ENCODE data around the gene PREX1. TPM values are rescaled to one million over a fixed set of nuclear protein-coding genes. Genes with fewer than 3 reads are reported as not detected.

The PREX1 gene
- total and polyA plus RNA-seq, 2 donors (not counting 3 experiments of a cell fraction or from before 2014, with no cell fraction given): 51.3 to 72.9 TPM

- H3K79me2 ChIP-seq (ENCODE audit: control insufficient read depth, insufficient read depth, low read length): peaks cover 92% of the 10 kb centered on the region
- H3K9me3 ChIP-seq (replicated peaks; ENCODE audit: control insufficient read depth, insufficient read depth, low read length): no peaks in the 10 kb centered on the region
- no peak for FAIRE-seq
- intact Hi-C loops (cut with micrococcal nuclease) (loop anchor here (10.0 kb wide), 1 partner anchor 139 kb away; no protein-coding TSS in a partner anchor), dilution Hi-C loops (cut with MboI; ENCODE audit: extremely low pct_ligation_motif_present, low sequenced_read_pairs) (no loop called here)
- H4K20me1 ChIP-seq (replicated peaks; ENCODE audit: control insufficient read depth, extremely low read depth, insufficient read depth, low read length): no peaks in the 10 kb centered on the region
- H3K27me3 ChIP-seq (ENCODE audit: control insufficient read depth in 2 of 2, insufficient read depth in 2 of 2, low read length in 2 of 2): no peaks in the 10 kb centered on the region
- no peaks in the 10 kb centered on the region for H3K36me3 ChIP-seq (ENCODE audit: control insufficient read depth in 2 of 2, extremely low read depth in 1 of 2, insufficient read depth in 2 of 2, low read length in 2 of 2)
- H3K27ac ChIP-seq (ENCODE audit: insufficient read depth, low read depth, low read length): no peak overlapping the region
- BruUV-seq (replicated peaks): no TSS peak
- H3K9me1 ChIP-seq (replicated peaks; ENCODE audit: control insufficient read depth, extremely low read depth, insufficient read depth, low read length): no peaks in the 10 kb centered on the region
- H2AFZ ChIP-seq (ENCODE audit: low read depth, low read length): no peak overlapping the region
- H3K9ac ChIP-seq (replicated peaks; ENCODE audit: extremely low read depth, insufficient read depth, low read length): no peak overlapping the region
- DNase-seq (ENCODE audit: low read depth, low spot score): no peak
- H3K4me1 ChIP-seq (ENCODE audit: control insufficient read depth, extremely low read depth, insufficient read depth, low read length): peaks cover 31% of the 10 kb centered on the region
- ChIA-PET POLR2A (no interaction called here), CTCF (interaction anchor here (1.4 kb wide), 1 partner anchor 15 kb away, joined by 4 read pairs; no protein-coding TSS in a partner anchor)
- no peak for TF ChIP-seq MAX (IDR thresholded peaks at IDR 0.05; ENCODE audit: insufficient read depth, insufficient read length)
- no peak for TF ChIP-seq EZH2 (IDR thresholded peaks at IDR 0.05; ENCODE audit: borderline replicate concordance, low read depth, low read length, severe bottlenecking)
- H3K4me3 ChIP-seq (replicated peaks in 1 of 3; ENCODE audit: insufficient read depth in 1 of 3, low read depth in 1 of 3, low read length in 3 of 3): no peak overlapping the region
- no peak overlapping the region for H3K4me2 ChIP-seq (ENCODE audit: insufficient read depth, low read length)
Observed at GRCh38 chr20:48766205-48766604, 61.6 kb downstream of the PREX1 start.

- H3K4me2 ChIP-seq (ENCODE audit: insufficient read depth, low read length): no peak overlapping the region
- no peak overlapping the region for H3K27ac ChIP-seq (ENCODE audit: insufficient read depth, low read depth, low read length)
- no peak overlapping the region for H3K9ac ChIP-seq (replicated peaks; ENCODE audit: extremely low read depth, insufficient read depth, low read length)
- no peak overlapping the region for H3K4me3 ChIP-seq (replicated peaks in 1 of 3; ENCODE audit: insufficient read depth in 1 of 3, low read depth in 1 of 3, low read length in 3 of 3)
- H3K4me1 ChIP-seq (ENCODE audit: control insufficient read depth, extremely low read depth, insufficient read depth, low read length): peaks cover 40% of the 10 kb centered on the region
- H3K36me3 ChIP-seq (ENCODE audit: control insufficient read depth in 2 of 2, extremely low read depth in 1 of 2, insufficient read depth in 2 of 2, low read length in 2 of 2): no peaks in the 10 kb centered on the region
- CTCF ChIA-PET: no interaction called here
- dilution Hi-C loops (cut with MboI; ENCODE audit: extremely low pct_ligation_motif_present, low sequenced_read_pairs) (no loop called here), intact Hi-C loops (cut with micrococcal nuclease) (loop anchor here (10.0 kb wide), 1 partner anchor 139 kb away; no protein-coding TSS in a partner anchor)
- H3K27me3 ChIP-seq (ENCODE audit: control insufficient read depth in 2 of 2, insufficient read depth in 2 of 2, low read length in 2 of 2): no peaks in the 10 kb centered on the region
- no peaks in the 10 kb centered on the region for H3K9me1 ChIP-seq (replicated peaks; ENCODE audit: control insufficient read depth, extremely low read depth, insufficient read depth, low read length)
- H2AFZ ChIP-seq (ENCODE audit: low read depth, low read length): no peak overlapping the region
- POLR2A ChIA-PET: no interaction called here
- H4K20me1 ChIP-seq (replicated peaks; ENCODE audit: control insufficient read depth, extremely low read depth, insufficient read depth, low read length): no peaks in the 10 kb centered on the region
- BruUV-seq (replicated peaks): no TSS peak
- peaks cover 92% of the 10 kb centered on the region for H3K79me2 ChIP-seq (ENCODE audit: control insufficient read depth, insufficient read depth, low read length)
- TF ChIP-seq MAX (IDR thresholded peaks at IDR 0.05; ENCODE audit: insufficient read depth, insufficient read length) (no peak), GATA2 (IDR thresholded peaks at IDR 0.05; ENCODE audit: insufficient read depth, insufficient read length, low read depth, low read length) (no peak), EZH2 (IDR thresholded peaks at IDR 0.05; ENCODE audit: borderline replicate concordance, low read depth, low read length, severe bottlenecking) (no peak), POLR2AphosphoS5 (IDR thresholded peaks at IDR 0.05; ENCODE audit: insufficient read depth, low read depth, low read length) (no peak), JUN (IDR thresholded peaks at IDR 0.05; ENCODE audit: borderline replicate concordance, insufficient read depth, insufficient read length, low read depth) (no peak)
- FAIRE-seq: no peak
- no peak for DNase-seq (ENCODE audit: low read depth, low spot score)
- H3K9me3 ChIP-seq (replicated peaks; ENCODE audit: control insufficient read depth, insufficient read depth, low read length): no peaks in the 10 kb centered on the region
Observed at GRCh38 chr20:48765359-48765758, 62.4 kb downstream of the PREX1 start.
